HAP-1 (cell line): ENCODE data around the gene ARHGAP25.

Experiments
- DNase-seq, 2 experiments: peaks; one replicate each; pipeline ENCODE4 v3.0.0-alpha.2; 2016 to 2020; ENCODE audit warnings: low spot score in 2 of 2
- H3K27me3 ChIP-seq: fragments of 250-450 bp; sonication (Bioruptor Pico); 2 replicates; pipeline ENCODE4 v1.5.1; 2020; ENCODE audit warnings: low read depth, mild to moderate bottlenecking, moderate library complexity
- H3K36me3 ChIP-seq: fragments of 250-450 bp; sonication (Bioruptor Pico); replicated peaks from 2 replicates; pipeline ENCODE4 v1.5.1; 2020; ENCODE audit warnings: mild to moderate bottlenecking
- H3K4me1 ChIP-seq: fragments of 250-450 bp; sonication (Bioruptor Pico); 2 replicates; pipeline ENCODE4 v1.5.1; 2020; ENCODE audit warnings: mild to moderate bottlenecking
- H3K4me3 ChIP-seq: fragments of 250-450 bp; sonication (Bioruptor Pico); 2 replicates; pipeline ENCODE4 v1.5.1; 2020; ENCODE audit warnings: mild to moderate bottlenecking, moderate library complexity
- H3K9me3 ChIP-seq: fragments of 250-450 bp; sonication (Bioruptor Pico); 2 replicates; pipeline ENCODE4 v1.5.1; 2020; ENCODE audit warnings: mild to moderate bottlenecking, moderate library complexity
- in situ Hi-C: fragments of 300-500 bp; cut with MboI; formaldehyde crosslinking; loops from 3 replicates; pipeline ENCODE4 v1.14.3; 2020; ENCODE audit warnings: low sequenced_read_pairs, inconsistent platforms, mixed read lengths

The ARHGAP25 gene

DNA sequence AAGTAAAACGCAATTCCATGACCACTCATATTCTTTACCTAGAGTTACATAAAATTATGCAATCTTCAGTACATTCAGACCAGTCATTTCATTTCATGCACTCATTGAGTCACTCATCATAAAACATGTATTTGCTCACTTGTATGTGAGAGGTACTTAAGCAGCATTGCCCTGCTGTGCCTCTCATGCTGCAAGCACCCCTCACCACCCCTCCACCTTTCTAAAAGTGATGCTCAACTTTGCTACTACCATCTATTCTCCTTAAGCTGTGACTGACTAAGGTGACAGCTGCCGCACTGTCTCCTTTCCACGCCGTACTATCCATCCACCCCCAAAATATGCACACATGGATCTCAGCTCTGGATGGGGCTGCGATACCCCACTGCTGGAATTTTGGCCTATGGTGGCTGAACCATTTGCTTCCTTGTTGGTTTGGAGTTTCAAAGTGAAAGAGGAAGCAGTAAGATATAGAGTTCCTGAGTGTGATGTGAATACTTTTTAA is 7.2 kb downstream of the ARHGAP25 start:
- Histone ChIP-seq H3K4me1 (peaks cover 14% of the 10 kb centered on the region), H3K4me3 (no peak overlapping the region), H3K9me3 (no peaks in the 10 kb centered on the region), H3K36me3 (no peaks in the 10 kb centered on the region), H3K27me3 (no peaks in the 10 kb centered on the region)
- in situ Hi-C loops: loop anchor here (25.0 kb wide), 2 partner anchors 170 to 280 kb away; partner anchors contain the start of genes APLF and FBXO48
- no peak for DNase-seq

GRCh38 chr2:68742626-68743415 is 8.2 kb downstream of the ARHGAP25 start:
- in situ Hi-C loops: loop anchor here (25.0 kb wide), 2 partner anchors 169 to 281 kb away; partner anchors contain the start of genes APLF and FBXO48
- Histone ChIP-seq H3K9me3 (no peaks in the 10 kb centered on the region), H3K4me1 (peaks cover 14% of the 10 kb centered on the region), H3K27me3 (no peaks in the 10 kb centered on the region), H3K36me3 (no peaks in the 10 kb centered on the region), H3K4me3 (no peak overlapping the region)
- no peak for DNase-seq

GRCh38 chr2:68743531-68743930 is 8.9 kb downstream of the ARHGAP25 start:
- in situ Hi-C loops: loop anchor here (25.0 kb wide), 2 partner anchors 169 to 281 kb away; partner anchors contain the start of genes APLF and FBXO48

GRCh38 chr2:68744366-68744912 is 9.8 kb downstream of the ARHGAP25 start:
- peak; percentile 71 to 96 for DNase-seq
- no peaks in the 10 kb centered on the region for H3K36me3 ChIP-seq
- H3K27me3 ChIP-seq: no peaks in the 10 kb centered on the region
- no peak overlapping the region for H3K4me3 ChIP-seq
- in situ Hi-C loops: loop anchor here (25.0 kb wide), 2 partner anchors 168 to 282 kb away; partner anchors contain the start of genes APLF and FBXO48
- peaks cover 14% of the 10 kb centered on the region for H3K4me1 ChIP-seq
- H3K9me3 ChIP-seq: no peaks in the 10 kb centered on the region

More at GRCh38 chr2:68743531-68743930, 8.9 kb downstream of the ARHGAP25 start:
- Histone ChIP-seq H3K4me3 (no peak overlapping the region), H3K36me3 (no peaks in the 10 kb centered on the region), H3K9me3 (no peaks in the 10 kb centered on the region), H3K27me3 (no peaks in the 10 kb centered on the region), H3K4me1 (peaks cover 14% of the 10 kb centered on the region)
- no peak for DNase-seq

DNA sequence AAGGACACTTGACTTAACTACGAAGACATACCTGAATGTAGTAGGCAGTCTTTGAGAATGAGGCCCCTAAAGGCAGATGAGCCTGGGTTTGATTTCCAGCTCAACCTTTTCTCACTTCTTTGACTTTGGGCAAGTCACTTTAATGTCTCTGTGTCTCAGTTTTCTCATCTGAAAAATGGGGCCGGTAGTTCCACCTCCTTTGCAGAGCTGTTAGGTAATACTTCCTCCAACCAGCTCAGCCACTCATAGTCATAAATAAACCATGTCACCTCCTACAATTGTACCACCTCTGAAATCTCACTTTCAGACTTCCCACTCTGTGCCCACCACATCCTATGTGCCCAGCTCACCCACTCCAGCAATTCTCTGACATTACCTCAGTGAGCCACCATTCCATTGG is 10.4 kb downstream of the ARHGAP25 start:
- peaks cover 14% of the 10 kb centered on the region for H3K4me1 ChIP-seq
- H3K36me3 ChIP-seq: no peaks in the 10 kb centered on the region
- H3K27me3 ChIP-seq: no peaks in the 10 kb centered on the region
- in situ Hi-C loops: loop anchor here (25.0 kb wide), 2 partner anchors 167 to 283 kb away; partner anchors contain the start of genes APLF and FBXO48
- peak in 1 of 2 experiments; percentile 19 for DNase-seq
- H3K9me3 ChIP-seq: no peaks in the 10 kb centered on the region
- H3K4me3 ChIP-seq: no peak overlapping the region

GRCh38 chr2:68746408-68746807 is 11.8 kb downstream of the ARHGAP25 start:
- no peak overlapping the region for H3K4me3 ChIP-seq
- DNase-seq: no peak
- no peaks in the 10 kb centered on the region for H3K9me3 ChIP-seq
- H3K36me3 ChIP-seq: no peaks in the 10 kb centered on the region
- in situ Hi-C loops: loop anchor here (25.0 kb wide), 2 partner anchors 166 to 284 kb away; partner anchors contain the start of genes APLF and FBXO48
- peaks cover 14% of the 10 kb centered on the region for H3K4me1 ChIP-seq
- no peaks in the 10 kb centered on the region for H3K27me3 ChIP-seq

DNA sequence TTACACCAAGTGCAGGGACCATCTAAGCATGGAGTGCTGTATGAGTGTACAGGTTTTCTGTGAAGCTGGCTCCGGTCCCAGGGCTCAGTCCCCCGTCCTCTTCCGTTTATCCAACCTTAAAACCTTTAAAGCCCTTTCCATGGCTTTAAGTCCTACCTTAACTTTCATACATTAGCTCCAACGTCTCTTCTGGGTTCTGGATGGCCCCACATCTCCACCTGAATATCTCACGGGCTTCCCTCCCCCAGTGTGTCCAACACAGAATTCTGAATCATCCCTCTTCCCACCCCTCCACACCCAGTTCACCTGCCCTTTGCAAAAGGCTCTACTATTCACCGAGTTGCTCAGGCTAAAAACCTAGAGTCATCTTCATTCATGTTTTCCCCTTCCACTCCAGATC is 12.8 kb downstream of the ARHGAP25 start:
- in situ Hi-C loops: loop anchor here (25.0 kb wide), 2 partner anchors 165 to 285 kb away; partner anchors contain the start of genes APLF and FBXO48
- Histone ChIP-seq H3K4me1 (peaks cover 12% of the 10 kb centered on the region), H3K27me3 (no peaks in the 10 kb centered on the region), H3K9me3 (no peaks in the 10 kb centered on the region), H3K4me3 (no peak overlapping the region), H3K36me3 (no peaks in the 10 kb centered on the region)
- no peak for DNase-seq

GRCh38 chr2:68747900-68748299 is 13.3 kb downstream of the ARHGAP25 start:
- no peak overlapping the region for H3K4me3 ChIP-seq
- no peaks in the 10 kb centered on the region for H3K9me3 ChIP-seq
- no peaks in the 10 kb centered on the region for H3K27me3 ChIP-seq
- in situ Hi-C loops: loop anchor here (25.0 kb wide), 2 partner anchors 164 to 286 kb away; partner anchors contain the start of genes APLF and FBXO48
- DNase-seq: no peak
- H3K4me1 ChIP-seq: peaks cover 11% of the 10 kb centered on the region
- no peaks in the 10 kb centered on the region for H3K36me3 ChIP-seq

DNA sequence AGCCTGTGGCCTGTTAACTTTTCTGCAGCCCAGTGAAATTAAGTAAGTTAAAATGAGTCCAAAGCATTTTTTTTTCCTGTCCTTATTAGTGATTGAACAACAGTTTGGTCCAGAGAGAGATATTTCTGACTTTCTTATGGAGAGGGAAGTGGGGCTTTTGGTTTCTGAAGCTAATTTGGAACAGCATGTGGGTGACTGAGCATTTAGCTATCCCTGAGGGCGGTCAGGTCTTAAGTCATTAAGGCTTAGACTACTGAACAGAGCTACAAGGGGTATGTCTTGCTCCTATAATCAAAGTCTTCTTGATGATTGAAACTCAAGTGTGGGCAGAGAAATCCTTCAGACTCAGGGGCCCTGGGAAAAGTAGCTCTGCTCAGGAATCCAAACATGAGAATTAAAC is 14.0 kb downstream of the ARHGAP25 start:
- no peaks in the 10 kb centered on the region for H3K9me3 ChIP-seq
- DNase-seq: no peak
- no peaks in the 10 kb centered on the region for H3K27me3 ChIP-seq
- in situ Hi-C loops: loop anchor here (25.0 kb wide), 2 partner anchors 164 to 286 kb away; partner anchors contain the start of genes APLF and FBXO48
- peaks cover 11% of the 10 kb centered on the region for H3K4me1 ChIP-seq
- H3K4me3 ChIP-seq: no peak overlapping the region
- no peaks in the 10 kb centered on the region for H3K36me3 ChIP-seq

- no peak overlapping the region for H3K4me3 ChIP-seq
- no peaks in the 10 kb centered on the region for H3K36me3 ChIP-seq
- H3K4me1 ChIP-seq: peaks cover 4% of the 10 kb centered on the region
- H3K27me3 ChIP-seq: no peaks in the 10 kb centered on the region
- no peaks in the 10 kb centered on the region for H3K9me3 ChIP-seq
- DNase-seq: no peak
- in situ Hi-C loops: loop anchor here (25.0 kb wide), 2 partner anchors 163 to 287 kb away; partner anchors contain the start of genes APLF and FBXO48
Measured at GRCh38 chr2:68749345-68749744, 14.7 kb downstream of the ARHGAP25 start.

DNA sequence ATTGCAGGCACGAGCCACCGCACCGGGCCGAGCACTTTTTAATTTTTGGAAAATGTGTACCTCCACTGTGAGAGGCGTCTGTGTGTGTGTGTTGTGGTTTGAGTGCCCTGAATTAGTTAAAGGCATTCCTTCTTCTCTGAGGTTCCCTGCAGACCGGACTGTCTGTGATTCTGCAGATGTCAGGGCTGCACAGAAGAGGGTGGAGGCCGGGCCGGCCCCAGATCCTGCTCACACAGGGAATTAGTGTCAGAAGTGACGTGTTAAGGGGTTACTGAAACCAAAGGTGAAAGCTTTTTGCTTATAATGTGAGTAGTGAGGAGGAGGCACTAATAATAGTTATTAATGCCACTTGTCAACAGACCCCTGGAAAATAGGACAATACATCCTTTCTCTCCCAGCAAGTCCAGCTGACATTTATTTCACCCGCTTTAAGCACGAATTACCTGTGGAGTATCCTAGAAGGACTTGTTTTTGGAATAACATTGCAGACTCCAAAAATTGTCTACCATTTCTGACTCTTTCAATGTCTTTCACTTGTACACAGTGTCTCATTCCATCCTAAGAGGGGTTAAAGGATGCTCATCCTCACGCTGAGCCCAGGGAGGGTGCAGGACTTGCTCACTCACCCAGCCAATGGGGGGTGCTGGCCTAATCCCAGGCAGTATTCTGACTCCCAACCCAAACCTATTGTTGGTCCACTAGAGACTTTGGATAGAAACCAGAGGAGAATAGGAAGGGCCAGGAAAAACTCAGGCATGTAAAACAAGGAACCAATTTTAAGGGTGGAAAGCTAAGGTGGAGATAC is 16.2 kb downstream of the ARHGAP25 start:
- H3K27me3 ChIP-seq: no peaks in the 10 kb centered on the region
- H3K36me3 ChIP-seq: no peaks in the 10 kb centered on the region
- H3K9me3 ChIP-seq: no peaks in the 10 kb centered on the region
- H3K4me3 ChIP-seq: no peak overlapping the region
- in situ Hi-C loops: no loop called here
- DNase-seq: no peak
- H3K4me1 ChIP-seq: no peaks in the 10 kb centered on the region; the same call in 1 of the 2 replicates

DNA sequence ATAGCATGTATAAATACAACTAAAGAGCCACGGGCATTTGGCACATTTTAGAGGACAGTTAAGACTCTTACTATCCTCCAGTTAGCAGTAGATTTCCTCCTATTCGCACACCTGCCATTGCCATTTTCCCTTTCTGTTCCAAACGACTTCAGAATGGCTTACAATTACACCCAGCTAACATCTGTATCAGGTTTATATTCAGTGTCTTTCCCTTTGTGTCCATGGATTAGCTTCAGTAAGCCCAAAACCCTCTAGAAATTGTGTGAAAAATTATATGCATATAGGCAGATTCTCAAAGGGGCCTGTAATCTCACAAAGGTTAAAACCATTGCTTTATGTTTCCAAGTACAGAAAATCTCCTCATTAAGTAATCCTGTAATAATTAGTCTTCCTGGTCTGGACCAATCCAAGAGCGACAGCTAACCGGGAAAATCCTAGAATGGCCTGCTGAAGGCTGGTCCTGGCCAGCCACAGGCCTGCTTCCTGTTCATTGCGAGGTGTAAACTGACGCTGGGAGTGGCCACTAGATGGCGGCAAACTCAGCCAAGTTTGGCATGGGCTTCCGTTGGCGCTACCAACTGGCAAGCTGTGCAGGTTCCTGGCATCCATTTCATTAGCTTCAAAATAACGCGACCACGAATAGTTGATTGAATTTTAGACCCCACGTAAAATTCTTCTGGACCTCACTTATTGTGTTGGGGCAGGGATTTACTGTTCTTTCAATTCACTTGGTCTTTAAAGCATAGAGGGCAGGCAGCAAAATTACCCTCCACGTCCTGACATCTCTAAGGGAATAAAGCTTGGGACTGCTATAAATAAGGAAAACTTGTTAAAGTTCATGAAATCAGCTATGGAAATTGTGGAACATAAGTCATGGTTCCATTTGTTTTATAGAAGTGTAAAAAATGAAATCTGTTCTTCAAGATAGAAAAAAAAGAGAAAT is 17.1 kb downstream of the ARHGAP25 start:
- peak; percentile 57 to 92 for DNase-seq
- Histone ChIP-seq H3K4me1 (no peaks in the 10 kb centered on the region; the same call in 1 of the 2 replicates), H3K36me3 (no peaks in the 10 kb centered on the region), H3K27me3 (no peaks in the 10 kb centered on the region), H3K4me3 (no peak overlapping the region), H3K9me3 (no peaks in the 10 kb centered on the region)
- in situ Hi-C loops: no loop called here
